ENCODE data around the gene SELENOO.
"Not testable (repeated sequence)": the region's sequence is repeated elsewhere in the genome, so short reads cannot be mapped to it uniquely, and the experiment has no call there.

The SELENOO gene

GRCh38 chr22:50201191-50202129 lies 649 bp downstream of the SELENOO start:
- DNase-seq: no peak

GRCh38 chr22:50202130-50202666 lies 1.4 kb downstream of the SELENOO start:
- no peak for DNase-seq

- no peak for DNase-seq
Measured at GRCh38 chr22:50203288-50203687, 2.5 kb downstream of the SELENOO start.

- DNase-seq: no peak
Measured at GRCh38 chr22:50204571-50204970, 3.8 kb downstream of the SELENOO start.

GRCh38 chr22:50204998-50205397 lies 4.2 kb downstream of the SELENOO start:
- not testable (repeated sequence) for DNase-seq

GRCh38 chr22:50205781-50206569 lies 5.2 kb downstream of the SELENOO start:
- no peak for DNase-seq

- no peak for DNase-seq
Measured at GRCh38 chr22:50206599-50206998, 5.8 kb downstream of the SELENOO start.

GRCh38 chr22:50207383-50208140 lies 6.8 kb downstream of the SELENOO start:
- DNase-seq: no peak

DNA sequence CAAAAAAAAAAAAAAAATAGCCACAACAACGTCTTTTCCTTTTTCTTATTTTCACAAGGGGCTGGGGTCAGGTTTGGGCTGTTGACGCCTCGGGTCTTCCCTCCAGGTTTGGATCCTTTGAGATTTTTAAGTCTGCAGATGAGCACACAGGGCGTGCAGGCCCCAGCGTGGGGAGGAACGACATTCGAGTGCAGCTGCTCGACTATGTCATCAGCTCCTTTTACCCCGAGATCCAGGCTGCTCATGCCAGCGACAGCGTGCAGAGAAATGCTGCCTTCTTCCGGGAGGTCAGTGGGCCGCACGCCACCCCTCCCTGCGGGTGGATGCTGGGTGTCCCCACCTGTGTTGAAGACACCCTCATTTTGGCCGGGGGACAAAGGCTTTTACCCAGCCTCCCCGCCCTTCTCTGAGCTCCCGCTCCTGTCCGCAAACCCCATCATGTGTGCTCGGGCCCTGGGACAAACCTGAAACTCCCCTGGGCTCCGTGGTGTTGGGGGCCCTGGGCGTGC lies 7.7 kb downstream of the SELENOO start:
- no peak for DNase-seq

GRCh38 chr22:50208939-50209892 lies 8.4 kb downstream of the SELENOO start:
- DNase-seq: no peak

GRCh38 chr22:50209893-50210292 lies 9.1 kb downstream of the SELENOO start:
- DNase-seq: peak; percentile 68

DNA sequence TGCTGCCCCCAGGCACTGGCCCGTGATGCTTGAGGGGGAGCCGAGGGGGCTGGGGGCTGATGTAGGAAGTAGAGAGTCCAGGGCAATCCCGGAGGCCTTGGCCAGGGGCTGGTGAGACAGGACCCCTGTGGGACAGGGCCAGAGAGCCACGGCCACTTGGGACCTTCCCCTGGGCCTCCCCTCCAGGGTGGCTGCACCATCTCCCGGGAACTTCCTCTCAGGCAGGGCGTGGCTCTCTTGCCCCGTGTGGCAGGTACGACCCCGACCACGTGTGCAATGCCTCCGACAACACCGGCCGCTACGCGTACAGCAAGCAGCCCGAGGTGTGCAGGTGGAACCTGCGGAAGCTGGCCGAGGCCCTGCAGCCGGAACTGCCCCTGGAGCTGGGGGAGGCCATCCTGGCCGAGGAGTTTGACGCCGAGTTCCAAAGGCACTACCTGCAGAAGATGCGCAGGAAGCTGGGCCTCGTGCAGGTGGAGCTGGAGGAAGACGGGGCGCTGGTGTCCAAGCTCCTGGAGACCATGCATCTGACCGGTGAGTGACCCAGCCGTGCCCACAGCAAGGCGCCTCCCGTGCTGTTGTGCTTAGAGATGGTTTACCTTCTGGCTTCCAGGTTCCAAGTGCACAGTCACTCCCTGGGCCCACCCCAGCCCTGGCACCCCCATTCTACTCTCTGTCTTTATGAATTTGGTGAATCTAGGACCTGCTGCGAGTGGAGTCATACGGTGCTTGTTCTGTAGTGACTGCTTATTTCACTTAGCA lies 9.7 kb downstream of the SELENOO start:
- DNase-seq: no peak

- DNase-seq: no peak
Measured at GRCh38 chr22:50211147-50211546, 10.3 kb downstream of the SELENOO start.

GRCh38 chr22:50213263-50213662 lies 12.5 kb downstream of the SELENOO start:
- no peak for DNase-seq

GRCh38 chr22:50215297-50216054 lies 14.7 kb downstream of the SELENOO start:
- DNase-seq: no peak

DNA sequence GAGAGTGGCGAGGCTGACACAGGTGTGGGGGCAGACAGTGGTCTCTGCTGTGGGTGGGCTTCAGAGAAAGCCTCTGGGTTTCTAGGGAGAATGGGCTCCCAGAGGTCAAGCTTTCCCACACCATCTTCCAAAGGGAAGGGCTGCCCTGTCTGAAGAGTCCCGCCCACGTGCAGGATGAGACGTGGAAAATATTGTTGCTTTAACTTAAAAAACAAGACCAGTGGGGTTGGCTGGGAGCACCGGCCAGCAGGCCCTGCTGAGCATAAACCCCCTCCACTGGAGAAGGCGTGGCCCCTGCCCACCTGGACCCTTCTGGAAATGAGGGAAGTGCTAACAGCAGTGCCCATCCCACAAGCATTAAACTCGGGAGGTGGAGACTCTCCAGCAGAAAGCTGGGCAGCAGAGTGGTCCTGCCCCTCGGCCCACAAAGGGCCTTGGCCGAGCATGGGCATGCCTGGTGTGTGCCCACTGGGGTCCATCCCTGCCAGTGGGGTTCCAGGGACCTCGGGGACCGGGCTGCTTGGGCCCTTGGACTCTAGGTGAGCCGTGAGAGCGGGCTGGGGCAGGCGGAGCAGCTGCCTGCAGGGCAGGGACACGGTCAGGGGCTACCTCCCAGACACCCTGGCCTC lies 15.4 kb downstream of the SELENOO start:
- DNase-seq: no peak

- DNase-seq: no peak
Measured at GRCh38 chr22:50216684-50217520, 16.1 kb downstream of the SELENOO start.

GRCh38 chr22:50217543-50218152 lies 16.8 kb downstream of the SELENOO start:
- no peak for DNase-seq
